DOHH2 (cell line): ENCODE results near the gene PRR30.

Experiments used
- H3F3A ChIP-seq: fragments of 200-600 bp; sonication (generic), shearing (Covaris generic); 2 replicates; pipeline ENCODE4 v1.6.0; 2016; ENCODE audit warnings: antibody characterized with exemption, mild to moderate bottlenecking; ENCODE audit not compliant: control insufficient read depth, insufficient read depth
- H3K27ac ChIP-seq: fragments of 200-600 bp; sonication (generic); 2 replicates; pipeline ENCODE4 v1.5.1; 2014; ENCODE audit warnings: low read depth, mild to moderate bottlenecking, low read length, moderate library complexity
- H3K27me3 ChIP-seq: fragments of 200-600 bp; sonication (generic); 2 replicates; pipeline ENCODE4 v1.6.1; 2014; ENCODE audit warnings: mild to moderate bottlenecking, low read length, mixed read lengths; ENCODE audit not compliant: control insufficient read depth
- H3K36me3 ChIP-seq: fragments of 200-600 bp; sonication (generic); 2 replicates; pipeline ENCODE4 v1.6.1; 2014; ENCODE audit warnings: mild to moderate bottlenecking, low read length, moderate library complexity, mixed read lengths; ENCODE audit not compliant: control insufficient read depth
- H3K4me1 ChIP-seq: fragments of 200-600 bp; sonication (generic); 2 replicates; pipeline ENCODE4 v1.6.1; 2014; ENCODE audit warnings: mild to moderate bottlenecking, low read length, mixed read lengths; ENCODE audit not compliant: control insufficient read depth
- H3K4me2 ChIP-seq: fragments of 200-600 bp; sonication (generic); 2 replicates; pipeline ENCODE4 v1.6.0; 2014; ENCODE audit warnings: mild to moderate bottlenecking, low read length, moderate library complexity
- H3K4me3 ChIP-seq: fragments of 200-600 bp; sonication (generic); 2 replicates; pipeline ENCODE4 v1.5.1; 2014; ENCODE audit warnings: mild to moderate bottlenecking, low read length, mixed read lengths
- H3K79me2 ChIP-seq: fragments of 200-600 bp; sonication (generic); 2 replicates; pipeline ENCODE4 v1.6.1; 2014; ENCODE audit warnings: mild to moderate bottlenecking, low read length, mixed read lengths; ENCODE audit not compliant: control insufficient read depth
- H3K9me2 ChIP-seq: fragments of 200-600 bp; sonication (generic); replicated peaks from 2 replicates; pipeline ENCODE4 v1.6.1; 2014; ENCODE audit warnings: mild to moderate bottlenecking, low read length, mixed read lengths; ENCODE audit not compliant: control insufficient read depth
- H3K9me3 ChIP-seq: fragments of 200-600 bp; sonication (generic); 2 replicates; pipeline ENCODE4 v1.6.1; 2014; ENCODE audit warnings: antibody characterized with exemption, low read length, mixed read lengths; ENCODE audit not compliant: control insufficient read depth, insufficient read depth
- H4K20me1 ChIP-seq: fragments of 200-600 bp; sonication (generic); 2 replicates; pipeline ENCODE4 v1.6.0; 2014; ENCODE audit warnings: low read depth, mild to moderate bottlenecking, antibody characterized with exemption, low read length, moderate library complexity; ENCODE audit not compliant: control insufficient read depth, insufficient read depth
- EZH2phosphoT487 ChIP-seq: fragments of 200-600 bp; sonication (generic); IDR thresholded peaks from 2 replicates; pipeline ENCODE4 v1.6.1; 2017; ENCODE audit warnings: borderline replicate concordance, mild to moderate bottlenecking, antibody characterized with exemption, low read length, moderate library complexity, mixed read lengths
- TF ChIP-seq, protein P1 (sequence below): fragments of 200-600 bp; sonication (generic); IDR thresholded peaks from one replicate; pipeline ENCODE4 v1.5.1; 2014; ENCODE audit warnings: antibody characterized with exemption, mild to moderate bottlenecking, low read depth, low read length; ENCODE audit not compliant: poor library complexity, severe bottlenecking

Gene PRR30

DNA sequence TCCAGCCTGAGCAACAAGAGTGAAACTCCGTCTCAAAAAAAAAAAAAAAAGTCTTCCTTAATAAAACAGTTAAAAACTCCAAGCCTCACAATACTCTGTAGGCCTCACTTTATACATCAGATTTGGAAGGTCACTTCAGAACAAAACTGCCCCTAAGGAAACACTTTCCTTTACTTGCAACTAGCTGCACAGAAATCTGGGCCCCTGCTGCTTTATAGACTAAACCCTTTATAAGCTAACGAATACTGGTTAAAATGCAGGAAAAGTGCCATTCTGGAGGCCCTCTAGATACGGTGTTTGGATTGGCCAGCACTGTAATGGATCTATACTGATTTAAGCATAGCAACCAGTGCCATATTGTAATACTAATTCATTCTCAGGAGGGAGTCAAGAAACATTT, 14.1 kb downstream of the PRR30 start:
- H3K36me3 ChIP-seq: peaks cover 11% of the 10 kb centered on the region; the same call in 1 of the 2 replicates
- H3K9me2 ChIP-seq: no peaks in the 10 kb centered on the region
- no peak overlapping the region for H3K27ac ChIP-seq
- H3K4me2 ChIP-seq: no peak overlapping the region
- H3K79me2 ChIP-seq: no peaks in the 10 kb centered on the region
- no peaks in the 10 kb centered on the region for H4K20me1 ChIP-seq
- no peaks in the 10 kb centered on the region for H3K9me3 ChIP-seq
- H3K27me3 ChIP-seq: peaks cover 24% of the 10 kb centered on the region
- no peak overlapping the region for H3K4me3 ChIP-seq
- H3K4me1 ChIP-seq: peaks cover 11% of the 10 kb centered on the region
- no peaks in the 10 kb centered on the region for H3F3A ChIP-seq
- TF ChIP-seq EZH2phosphoT487: no peak
- TF ChIP-seq, protein P1, sequence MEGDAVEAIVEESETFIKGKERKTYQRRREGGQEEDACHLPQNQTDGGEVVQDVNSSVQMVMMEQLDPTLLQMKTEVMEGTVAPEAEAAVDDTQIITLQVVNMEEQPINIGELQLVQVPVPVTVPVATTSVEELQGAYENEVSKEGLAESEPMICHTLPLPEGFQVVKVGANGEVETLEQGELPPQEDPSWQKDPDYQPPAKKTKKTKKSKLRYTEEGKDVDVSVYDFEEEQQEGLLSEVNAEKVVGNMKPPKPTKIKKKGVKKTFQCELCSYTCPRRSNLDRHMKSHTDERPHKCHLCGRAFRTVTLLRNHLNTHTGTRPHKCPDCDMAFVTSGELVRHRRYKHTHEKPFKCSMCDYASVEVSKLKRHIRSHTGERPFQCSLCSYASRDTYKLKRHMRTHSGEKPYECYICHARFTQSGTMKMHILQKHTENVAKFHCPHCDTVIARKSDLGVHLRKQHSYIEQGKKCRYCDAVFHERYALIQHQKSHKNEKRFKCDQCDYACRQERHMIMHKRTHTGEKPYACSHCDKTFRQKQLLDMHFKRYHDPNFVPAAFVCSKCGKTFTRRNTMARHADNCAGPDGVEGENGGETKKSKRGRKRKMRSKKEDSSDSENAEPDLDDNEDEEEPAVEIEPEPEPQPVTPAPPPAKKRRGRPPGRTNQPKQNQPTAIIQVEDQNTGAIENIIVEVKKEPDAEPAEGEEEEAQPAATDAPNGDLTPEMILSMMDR: no peak

DNA sequence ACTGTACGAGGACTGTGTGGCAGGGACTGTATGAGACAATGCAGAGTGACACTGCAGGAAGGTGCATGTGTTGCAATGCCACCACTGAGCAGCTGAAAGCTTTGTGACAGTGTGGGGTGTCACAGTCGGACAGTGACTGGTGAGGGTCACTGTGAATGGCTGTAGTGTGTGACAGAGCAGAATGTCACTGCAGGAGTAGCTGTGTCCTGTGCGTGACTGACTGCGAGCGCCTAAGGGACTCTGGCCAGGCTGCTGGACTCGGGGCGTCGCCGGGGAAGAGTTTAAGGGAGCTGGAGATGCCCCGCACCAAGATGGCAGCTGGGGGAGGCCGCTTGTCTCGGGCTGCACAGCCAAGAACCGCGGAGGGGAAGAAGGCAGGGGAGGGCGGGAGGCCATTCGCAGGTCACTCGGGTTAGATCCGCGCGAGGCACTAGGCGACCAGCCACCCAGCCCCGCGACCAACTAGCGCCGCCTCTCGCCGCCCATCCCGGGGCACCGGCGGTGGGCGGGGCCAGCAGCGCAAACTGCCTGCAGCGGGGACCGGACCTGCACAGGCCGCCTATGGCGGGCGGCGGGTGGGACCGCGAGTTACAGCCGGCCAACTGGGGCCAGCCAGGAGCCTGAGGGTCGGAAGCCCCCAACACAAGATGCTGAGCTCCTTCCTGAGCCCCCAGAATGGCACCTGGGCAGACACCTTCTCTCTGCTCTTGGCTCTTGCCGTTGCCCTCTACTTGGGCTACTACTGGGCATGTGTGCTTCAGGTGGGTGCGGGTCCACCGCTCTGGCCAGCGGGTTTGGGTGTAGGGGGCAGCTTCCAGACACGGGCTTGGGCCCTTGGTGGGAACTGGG, 15.7 kb downstream of the PRR30 start, which contains the start of gene ABHD1:
TSS of gene ABHD1 (plus strand) at position 514 of the 849 bp plus-strand sequence. CDS start at position 648, 134 bp downstream.
- Histone ChIP-seq H3K27me3 (peaks cover 29% of the 10 kb centered on the region), H3K79me2 (no peaks in the 10 kb centered on the region), H3K9me2 (no peaks in the 10 kb centered on the region), H3K4me2 (peak within 1 kb of the TSS; percentile 71), H3K4me3 (peak within 1 kb of the TSS; percentile 61), H3K9me3 (no peaks in the 10 kb centered on the region), H4K20me1 (no peaks in the 10 kb centered on the region), H3K27ac (no peak within 1 kb of the TSS), H3F3A (no peaks in the 10 kb centered on the region), H3K36me3 (no peaks in the 10 kb centered on the region), H3K4me1 (peaks cover 13% of the 10 kb centered on the region)
- TF ChIP-seq, protein P1: peak; percentile 13
- no peak for TF ChIP-seq EZH2phosphoT487

DNA sequence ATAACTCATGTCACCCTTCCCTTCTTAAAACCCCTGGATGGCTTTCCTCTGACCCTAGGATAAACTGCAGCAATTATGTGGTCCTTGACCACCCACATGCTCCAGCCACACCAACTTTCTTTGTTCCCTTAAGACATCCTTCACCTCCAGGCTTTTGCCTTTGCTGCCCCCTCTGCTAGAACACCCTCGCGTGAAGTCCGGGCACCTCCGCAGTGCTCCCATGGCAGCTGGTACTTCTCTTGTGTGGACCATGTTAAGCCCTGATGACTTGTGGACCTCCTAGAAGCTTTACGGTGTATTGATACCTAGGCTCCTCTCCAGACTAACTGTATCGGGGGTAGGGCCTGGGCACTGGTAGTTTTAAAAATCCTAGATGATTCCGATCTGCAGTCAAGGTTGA, 16.4 kb downstream of the PRR30 start:
- Histone ChIP-seq H3F3A (no peaks in the 10 kb centered on the region), H3K79me2 (no peaks in the 10 kb centered on the region), H3K27ac (no peak overlapping the region), H3K4me1 (peaks cover 13% of the 10 kb centered on the region), H3K27me3 (peaks cover 29% of the 10 kb centered on the region), H4K20me1 (no peaks in the 10 kb centered on the region), H3K9me3 (no peaks in the 10 kb centered on the region), H3K9me2 (no peaks in the 10 kb centered on the region), H3K4me3 (no peak overlapping the region), H3K36me3 (no peaks in the 10 kb centered on the region), H3K4me2 (no peak overlapping the region)
- TF ChIP-seq EZH2phosphoT487: no peak
- TF ChIP-seq, protein P1: no peak
